Loucy (cell line): Measurements from ENCODE around the gene DCPS.
"Not testable (repeated sequence)": the region's sequence is repeated elsewhere in the genome, so short reads cannot be mapped to it uniquely, and the experiment has no call there.

Source experiments
- CTCF ChIP-seq: fragments of 200-600 bp; sonication (generic); conservative IDR thresholded peaks from 2 replicates; pipeline ENCODE4 v1.5.1; 2014; ENCODE audit warnings: mild to moderate bottlenecking, antibody characterized with exemption, low read length
- EZH2phosphoT487 ChIP-seq: fragments of 200-600 bp; IDR thresholded peaks from 2 replicates; pipeline ENCODE4 v1.6.1; 2018; ENCODE audit warnings: antibody characterized with exemption, mild to moderate bottlenecking, moderate library complexity, borderline replicate concordance

GRCh38 chr11:126366823-126367654 is 63.2 kb downstream of the DCPS start:
- TF ChIP-seq CTCF, result peak; percentile 53
- TF ChIP-seq EZH2phosphoT487, result not testable (repeated sequence)
